ENCODE data around the gene ANKMY1.
"Not testable (repeated sequence)": the region's sequence is repeated elsewhere in the genome, so short reads cannot be mapped to it uniquely, and the experiment has no call there.

The ANKMY1 gene

GRCh38 chr2:240553956-240554480 is 3.8 kb downstream of the ANKMY1 start:
- no peak for DNase-seq

GRCh38 chr2:240551811-240552210 is 6.0 kb downstream of the ANKMY1 start:
- no peak for DNase-seq

GRCh38 chr2:240551288-240551687 is 6.5 kb downstream of the ANKMY1 start:
- DNase-seq = no peak

GRCh38 chr2:240539906-240540305 is 17.9 kb downstream of the ANKMY1 start:
- DNase-seq = no peak

- DNase-seq = not testable (repeated sequence)
Measured at GRCh38 chr2:240539101-240539500, 18.7 kb downstream of the ANKMY1 start.

- no peak for DNase-seq
Measured at GRCh38 chr2:240538031-240538780, 19.6 kb downstream of the ANKMY1 start.

- no peak for DNase-seq
Measured at GRCh38 chr2:240532031-240532775, 25.6 kb downstream of the ANKMY1 start.

- DNase-seq = no peak
Measured at GRCh38 chr2:240531038-240531437, 26.8 kb downstream of the ANKMY1 start.

GRCh38 chr2:240530181-240530580 is 27.6 kb downstream of the ANKMY1 start:
- no peak for DNase-seq

- no peak for DNase-seq
Measured at GRCh38 chr2:240529344-240529999, 28.3 kb downstream of the ANKMY1 start.

GRCh38 chr2:240528406-240529040 is 29.3 kb downstream of the ANKMY1 start:
- no peak for DNase-seq

GRCh38 chr2:240527153-240527750 is 30.5 kb downstream of the ANKMY1 start:
- DNase-seq = no peak

- no peak for DNase-seq
Measured at GRCh38 chr2:240526521-240526920, 31.3 kb downstream of the ANKMY1 start.

- DNase-seq = no peak
Measured at GRCh38 chr2:240525802-240526201, 32.0 kb downstream of the ANKMY1 start.

- no peak for DNase-seq
Measured at GRCh38 chr2:240524963-240525718, 32.6 kb downstream of the ANKMY1 start.

GRCh38 chr2:240523451-240524281 is 34.1 kb downstream of the ANKMY1 start:
- DNase-seq = no peak

- DNase-seq = no peak
Measured at GRCh38 chr2:240522406-240522805, 35.4 kb downstream of the ANKMY1 start.

GRCh38 chr2:240521885-240522284 is 35.9 kb downstream of the ANKMY1 start:
- DNase-seq = not testable (repeated sequence)

- DNase-seq = no peak
Measured at GRCh38 chr2:240520974-240521350, 36.8 kb downstream of the ANKMY1 start.

- DNase-seq = no peak
Measured at GRCh38 chr2:240520130-240520973, 37.4 kb downstream of the ANKMY1 start.

All from RPMI8226 (cell line).